Measurements from ENCODE around the gene PROSER2.

DNA sequence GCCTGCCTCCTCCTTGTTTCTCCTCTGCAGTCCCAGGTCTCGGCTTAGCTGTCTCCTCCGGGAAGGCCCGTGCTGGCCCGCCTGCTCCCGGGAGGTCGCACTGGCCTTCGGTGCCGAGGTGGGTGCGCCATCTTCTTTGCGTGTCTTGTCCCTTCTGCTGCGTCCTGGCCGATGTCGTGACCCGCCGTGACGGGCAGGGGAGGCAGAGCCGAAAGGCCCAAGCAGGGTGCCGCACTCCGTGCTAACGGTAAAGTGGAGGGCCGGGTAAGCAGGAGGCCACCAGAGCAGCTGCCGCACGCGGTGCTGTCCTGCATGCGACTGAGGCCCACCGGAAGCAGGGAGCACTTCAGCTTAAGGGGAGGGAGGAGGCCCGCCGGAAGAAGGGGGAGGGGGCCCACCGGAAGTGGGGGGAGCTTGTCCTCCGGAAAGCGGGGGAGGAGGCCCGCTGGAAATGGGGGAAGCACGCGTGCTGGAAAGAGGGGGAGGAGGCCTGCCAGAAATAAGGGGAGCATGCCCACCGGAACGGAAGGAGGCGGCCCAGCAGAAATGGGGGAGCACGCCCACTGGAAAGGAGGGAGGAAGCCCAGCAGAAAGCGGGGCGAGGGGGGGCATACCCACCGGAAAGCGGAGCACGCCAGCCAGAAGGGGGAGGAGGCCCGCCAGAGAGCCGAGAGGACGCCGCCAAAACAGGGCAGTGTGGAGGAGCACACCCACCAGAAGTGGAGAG, 71.4 kb downstream of the PROSER2 start:
- TF ChIP-seq YY1 (IDR thresholded peaks at IDR 0.05; ENCODE audit: insufficient read depth, insufficient read length): no peak
- TF ChIP-seq ZNF274 (IDR thresholded peaks at IDR 0.05; ENCODE audit: low read depth, low read length): no peak
